Activated T-cell treated with anti-CD3 and anti-CD28 coated beads for 48 hours (primary cell): ENCODE data around the gene CFAP54.
"Not testable (repeated sequence)": the region's sequence is repeated elsewhere in the genome, so short reads cannot be mapped to it uniquely, and the experiment has no call there.

Experiments used
- DNase-seq: peaks from one replicate; pipeline ENCODE4 v3.0.0-alpha.2; 2020; ENCODE audit warnings: low read depth

CFAP54 gene, protein sequence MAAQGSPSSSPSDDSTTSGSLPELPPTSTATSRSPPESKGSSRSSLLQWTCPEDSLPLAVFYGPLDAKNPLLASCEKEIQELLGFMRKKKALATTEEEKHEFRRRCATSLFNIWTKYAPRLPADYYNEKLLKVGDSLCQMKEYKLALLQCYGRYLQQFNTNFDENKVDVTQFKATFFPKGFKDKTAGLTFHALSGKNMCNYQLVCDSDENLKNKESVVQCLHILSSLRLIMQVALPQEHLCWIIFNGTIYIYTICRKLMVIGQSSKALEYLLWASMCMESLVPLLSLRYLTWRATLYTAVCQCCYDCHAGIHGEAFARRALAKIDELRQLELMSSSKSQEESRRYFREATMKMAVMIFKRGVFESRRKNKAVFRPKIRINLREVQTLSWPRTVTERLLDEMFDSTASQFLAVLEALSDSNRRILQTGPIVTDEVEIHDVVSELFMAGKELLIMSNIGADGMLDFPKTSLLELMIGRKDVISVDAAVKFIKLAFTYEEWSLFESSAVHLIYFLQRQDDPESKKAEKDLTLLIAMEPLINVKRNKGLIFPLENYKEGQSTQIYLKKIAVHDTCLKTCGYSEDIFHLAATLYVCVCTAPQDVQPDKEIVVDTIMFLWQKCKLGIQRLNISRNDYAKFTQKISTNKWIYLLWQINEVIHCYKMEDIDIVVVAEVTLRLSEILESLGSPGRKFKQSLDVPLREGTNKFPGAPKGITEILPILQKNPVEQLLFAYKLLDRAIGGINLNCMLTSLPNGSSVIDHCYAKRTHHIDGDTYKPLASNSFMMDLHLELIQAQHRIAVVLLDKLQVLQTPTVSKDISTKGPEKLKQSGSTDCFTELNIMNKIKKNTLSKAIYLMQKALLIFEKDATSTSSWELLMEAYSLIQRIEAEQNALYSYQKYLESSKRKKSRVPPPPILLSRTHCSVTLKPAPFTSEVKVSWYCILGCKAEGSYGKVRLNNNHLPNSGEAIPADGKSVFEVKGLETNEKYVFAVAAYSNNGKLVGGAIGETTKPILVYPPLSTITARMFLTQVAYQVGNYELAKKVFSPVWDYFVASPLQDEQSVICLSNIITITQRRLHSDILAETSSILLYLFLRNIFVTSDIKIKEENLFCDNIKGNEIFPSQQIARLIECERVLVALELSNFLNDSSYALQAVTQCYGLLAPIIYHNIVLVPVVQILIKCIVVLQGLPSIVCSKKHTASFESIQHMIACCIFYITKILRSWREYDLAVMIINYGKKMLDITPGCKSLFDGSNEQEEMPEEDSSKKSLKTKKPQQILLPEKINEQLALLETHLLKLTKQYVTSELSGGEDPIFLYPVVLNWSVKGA (N-terminal part only)

GRCh38 chr12:96489392-96490056, at the start of gene CFAP54:
TSS of gene CFAP54 (plus strand) at chr12:96489577. CDS start at chr12:96489610, 33 bp downstream.
- DNase-seq = peak; percentile 92

DNA sequence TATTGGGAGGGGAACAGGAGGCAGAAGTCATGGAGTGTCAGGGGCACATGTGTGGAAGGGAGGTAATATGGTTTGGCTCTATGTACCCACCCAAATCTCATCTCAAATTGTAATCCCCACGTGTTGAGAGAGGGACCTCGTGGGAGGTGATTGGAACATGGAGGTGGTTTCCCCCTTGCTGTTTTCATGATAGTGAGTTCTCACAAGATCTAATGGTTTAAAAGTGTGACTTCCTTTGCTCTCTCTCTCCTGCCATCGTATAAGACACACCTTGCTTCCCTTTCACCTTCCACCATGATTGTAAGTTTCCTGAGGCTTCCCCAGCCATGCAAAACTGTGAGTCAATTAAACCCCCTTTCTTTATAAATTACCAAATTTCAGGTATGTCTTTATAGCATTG, 47.6 kb upstream of the CFAP54 start:
- no peak for DNase-seq

DNA sequence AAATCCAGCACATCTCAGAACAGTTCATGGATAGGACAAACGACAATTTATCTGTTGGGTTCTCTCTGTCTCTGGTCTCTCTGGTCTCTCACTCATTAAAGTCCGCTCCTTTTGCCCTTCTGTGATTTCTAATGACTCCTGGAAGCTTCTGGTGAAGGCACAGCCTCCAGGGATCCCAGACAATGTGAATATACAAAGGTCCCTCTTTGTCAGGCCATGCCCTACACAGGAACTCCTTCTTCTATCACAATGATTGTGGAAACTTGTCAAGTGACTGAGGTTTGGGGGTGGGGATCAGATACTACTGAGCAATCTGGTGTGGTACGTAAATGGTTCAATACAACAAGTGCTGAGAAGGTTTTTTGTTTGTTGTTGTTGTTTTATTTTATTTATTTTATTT, 46.5 kb upstream of the CFAP54 start:
- DNase-seq = no peak

DNA sequence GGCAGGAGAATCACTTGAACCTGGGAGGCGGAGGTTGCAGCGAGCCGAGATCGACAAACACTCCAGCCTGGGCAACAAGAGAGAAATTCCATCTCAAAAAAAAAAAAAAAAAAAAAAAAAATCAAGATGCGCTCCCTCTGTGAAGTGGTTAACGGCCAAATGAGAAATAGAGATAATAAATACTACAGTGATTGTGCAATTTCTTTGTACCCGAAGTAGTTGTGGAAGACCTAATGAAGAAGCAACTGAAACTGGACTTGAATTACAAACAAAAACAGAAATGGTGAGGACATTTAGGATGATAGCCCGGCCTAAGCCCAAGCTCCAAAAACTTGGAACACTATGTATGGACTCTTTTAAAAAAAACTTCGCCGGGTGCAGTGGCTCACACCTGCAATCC, 45.0 kb upstream of the CFAP54 start:
- no peak for DNase-seq

DNA sequence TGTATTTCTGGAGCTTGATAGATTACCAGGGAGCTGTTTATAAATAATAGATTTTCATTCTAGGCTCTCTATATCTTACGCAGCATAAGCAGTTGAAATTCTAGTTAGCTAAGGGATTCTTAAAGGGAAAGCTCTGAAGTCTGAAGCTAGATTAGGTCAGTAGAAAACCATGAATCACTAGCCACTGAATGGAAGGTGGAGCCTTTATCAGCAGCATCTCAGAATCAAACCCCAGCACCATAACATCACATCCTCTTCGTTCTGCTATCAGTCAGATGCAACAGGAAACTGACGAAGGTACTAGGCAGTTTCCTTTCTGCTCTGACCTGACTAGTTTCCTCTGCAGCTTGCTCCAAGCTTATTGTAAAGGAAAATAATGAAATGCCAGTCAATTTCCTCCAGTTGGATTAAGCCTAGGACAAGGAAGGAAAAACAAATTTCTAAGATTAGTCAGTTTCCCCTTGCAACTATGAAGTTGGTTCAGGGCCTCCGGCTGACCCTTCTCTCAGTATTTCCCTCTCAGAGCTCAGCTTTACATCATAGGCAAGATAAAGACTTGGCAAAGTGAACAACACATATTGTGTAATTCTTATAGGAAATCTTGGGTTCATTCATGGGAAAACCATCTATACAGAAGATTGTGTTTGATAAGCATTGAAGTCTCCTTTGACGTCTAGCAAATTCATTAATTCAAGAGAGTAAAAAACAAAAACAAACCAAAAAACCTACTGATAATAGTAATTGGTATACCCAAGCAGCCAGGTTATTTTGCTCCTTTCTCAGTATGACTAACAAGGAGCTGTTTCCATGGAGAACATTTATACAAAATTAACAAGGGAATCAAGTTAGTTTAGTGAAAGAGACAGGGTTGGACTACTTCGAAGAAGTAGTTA, 43.4 kb upstream of the CFAP54 start:
- DNase-seq = peak; percentile 23

GRCh38 chr12:96447256-96447655, 42.1 kb upstream of the CFAP54 start:
- no peak for DNase-seq

GRCh38 chr12:96448300-96448699, 41.1 kb upstream of the CFAP54 start:
- no peak for DNase-seq

GRCh38 chr12:96452261-96452922, 37.0 kb upstream of the CFAP54 start:
- DNase-seq = no peak

GRCh38 chr12:96454396-96454795, 35.0 kb upstream of the CFAP54 start:
- no peak for DNase-seq

GRCh38 chr12:96456265-96456974, 33.0 kb upstream of the CFAP54 start:
- DNase-seq = no peak

DNA sequence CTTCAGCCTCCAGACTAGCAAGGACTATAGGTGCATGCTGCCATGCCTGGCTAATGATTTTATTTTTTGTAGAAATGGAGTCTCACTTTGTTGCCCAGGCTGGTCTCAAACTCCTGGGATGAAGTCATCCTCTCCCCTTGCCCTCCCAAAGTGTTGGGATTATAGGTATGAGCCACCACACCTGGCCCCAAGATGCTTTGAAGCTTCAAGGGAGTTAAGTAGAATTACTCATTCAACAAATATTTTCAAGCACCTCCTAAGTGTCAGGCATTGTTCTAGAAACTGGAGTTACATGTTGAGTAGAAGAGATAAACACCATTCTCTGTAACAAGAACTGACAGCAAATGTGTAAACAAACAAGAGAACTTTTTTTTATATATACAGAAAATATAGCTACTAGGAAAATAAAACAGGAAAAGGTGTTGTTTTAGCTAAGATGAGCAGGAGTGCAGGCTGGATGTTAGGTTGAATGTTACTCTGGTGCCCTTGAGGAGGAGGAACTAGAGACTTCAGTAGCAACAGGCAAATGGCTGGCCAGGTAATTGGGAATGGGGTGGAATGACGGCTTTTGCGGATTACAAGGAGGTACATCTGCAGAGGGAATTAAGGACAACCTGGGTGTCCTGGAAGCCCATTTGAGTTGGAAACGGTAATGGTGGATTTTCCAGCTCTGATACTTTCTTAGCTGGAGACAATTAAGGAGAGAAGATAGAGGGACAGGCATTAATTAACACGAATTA, 32.0 kb upstream of the CFAP54 start:
- no peak for DNase-seq

GRCh38 chr12:96459281-96459680, 30.1 kb upstream of the CFAP54 start:
- DNase-seq = not testable (repeated sequence)

GRCh38 chr12:96462571-96463280, 26.7 kb upstream of the CFAP54 start:
- DNase-seq = no peak

GRCh38 chr12:96465896-96466295, 23.5 kb upstream of the CFAP54 start:
- no peak for DNase-seq

DNA sequence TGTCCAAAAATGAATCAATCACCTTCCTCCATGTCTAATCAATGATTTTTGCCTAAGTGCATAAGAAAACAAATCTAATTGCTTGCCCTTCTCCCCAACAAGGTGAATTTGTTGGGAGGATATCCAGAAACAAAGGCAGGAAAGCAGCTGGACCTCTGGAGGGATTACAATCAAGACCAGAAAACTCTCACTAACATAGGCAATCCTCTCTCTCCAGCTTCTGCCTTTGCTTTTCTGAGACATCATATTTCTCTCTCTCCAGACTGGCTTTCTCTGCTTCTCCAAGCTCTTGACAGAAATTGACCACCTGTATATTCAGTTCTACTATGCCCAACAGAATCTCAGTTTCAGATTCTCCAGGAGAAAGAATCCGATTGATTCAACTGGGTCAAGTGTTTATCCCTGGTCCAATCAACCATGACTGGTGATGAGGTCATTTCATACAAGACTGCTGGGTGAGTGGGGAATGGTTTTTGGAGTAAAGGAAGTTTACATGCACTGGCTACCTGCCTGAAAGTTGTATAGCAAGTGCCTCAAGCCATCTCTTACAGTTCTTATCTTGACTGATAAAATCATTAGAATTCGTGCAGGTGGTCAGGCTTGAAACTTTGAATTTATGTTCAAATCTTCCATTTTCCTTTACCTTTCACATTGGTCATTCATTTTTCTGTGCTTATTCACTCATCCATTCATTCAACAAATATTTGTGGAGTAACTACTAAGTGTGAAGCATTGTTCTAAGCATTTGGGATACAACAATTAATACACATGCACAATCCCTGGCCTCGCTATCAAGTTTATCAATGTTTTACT, 22.2 kb upstream of the CFAP54 start:
- DNase-seq = no peak

- DNase-seq = no peak
Observed at GRCh38 chr12:96471368-96472050, 17.9 kb upstream of the CFAP54 start.
